C4-2B (cell line): Measurements from ENCODE around the gene INSRR.

Source experiments
- ZFX ChIP-seq: fragments of 450-650 bp; IDR thresholded peaks from 2 replicates; pipeline ENCODE4 v1.6.1; 2017
- TF ChIP-seq, protein P1 (sequence below): fragments of 450-650 bp; conservative IDR thresholded peaks from 2 replicates; pipeline ENCODE4 v1.5.1; 2017; ENCODE audit warnings: mild to moderate bottlenecking

DNA sequence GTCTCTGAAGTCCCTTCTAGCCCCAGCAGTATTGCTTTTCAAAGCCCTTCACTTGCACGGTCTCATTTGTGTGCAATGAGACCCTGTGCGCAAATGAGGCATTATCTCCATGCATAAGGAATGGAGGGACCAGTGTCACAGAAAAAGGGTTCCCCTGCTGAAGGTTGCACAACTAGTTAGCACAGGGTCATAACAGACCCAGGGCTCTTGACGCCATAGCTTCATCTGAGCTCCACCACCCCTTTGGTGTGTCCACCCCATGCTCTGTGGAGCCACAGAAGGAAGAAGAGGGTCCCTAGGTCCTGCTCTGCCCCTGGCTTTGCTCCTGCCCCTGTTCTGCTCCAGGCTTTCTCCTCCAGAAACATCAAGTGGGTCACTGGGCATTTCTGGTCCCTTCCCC, 54.9 kb downstream of the INSRR start:
- TF ChIP-seq, protein P1, sequence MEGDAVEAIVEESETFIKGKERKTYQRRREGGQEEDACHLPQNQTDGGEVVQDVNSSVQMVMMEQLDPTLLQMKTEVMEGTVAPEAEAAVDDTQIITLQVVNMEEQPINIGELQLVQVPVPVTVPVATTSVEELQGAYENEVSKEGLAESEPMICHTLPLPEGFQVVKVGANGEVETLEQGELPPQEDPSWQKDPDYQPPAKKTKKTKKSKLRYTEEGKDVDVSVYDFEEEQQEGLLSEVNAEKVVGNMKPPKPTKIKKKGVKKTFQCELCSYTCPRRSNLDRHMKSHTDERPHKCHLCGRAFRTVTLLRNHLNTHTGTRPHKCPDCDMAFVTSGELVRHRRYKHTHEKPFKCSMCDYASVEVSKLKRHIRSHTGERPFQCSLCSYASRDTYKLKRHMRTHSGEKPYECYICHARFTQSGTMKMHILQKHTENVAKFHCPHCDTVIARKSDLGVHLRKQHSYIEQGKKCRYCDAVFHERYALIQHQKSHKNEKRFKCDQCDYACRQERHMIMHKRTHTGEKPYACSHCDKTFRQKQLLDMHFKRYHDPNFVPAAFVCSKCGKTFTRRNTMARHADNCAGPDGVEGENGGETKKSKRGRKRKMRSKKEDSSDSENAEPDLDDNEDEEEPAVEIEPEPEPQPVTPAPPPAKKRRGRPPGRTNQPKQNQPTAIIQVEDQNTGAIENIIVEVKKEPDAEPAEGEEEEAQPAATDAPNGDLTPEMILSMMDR, result no peak
- TF ChIP-seq ZFX, result no peak
